Fibroblast of villous mesenchyme (primary cell): ENCODE data around the gene SFTPB. TPM values are rescaled to one million over a fixed set of nuclear protein-coding genes. Genes with fewer than 3 reads are reported as not detected.

ENCODE experiments used
- DNase-seq: peaks from one replicate; pipeline ENCODE4 v3.0.0-alpha.2; 2010; ENCODE audit warnings: low read depth
- H3K4me3 ChIP-seq: 2 replicates; pipeline ENCODE4 v1.5.1; 2011; ENCODE audit warnings: low read depth, mild to moderate bottlenecking, low read length
- CTCF ChIP-seq: IDR thresholded peaks from 2 replicates; pipeline ENCODE4 v1.5.1; 2012; ENCODE audit warnings: low read depth, mild to moderate bottlenecking, low read length; ENCODE audit not compliant: insufficient read depth
- total RNA-seq: library from RNA; depleted of rRNA; stranded (reverse); fragments of >200 nt; gene quantifications from 2 replicates; pipeline ENCODE4 v1.2.3, GENCODE V29; 2012

The SFTPB gene
- total RNA-seq, 1 donor: not detected

- DNase-seq: peak; percentile 94
- no peak for TF ChIP-seq CTCF
- no peak overlapping the region for H3K4me3 ChIP-seq
Measured at GRCh38 chr2:85649201-85650190, 18.5 kb downstream of the SFTPB start.

- TF ChIP-seq CTCF: peak; percentile 76
- no peak overlapping the region for H3K4me3 ChIP-seq
- DNase-seq: peak; percentile 82
Measured at GRCh38 chr2:85648619-85649018, 19.4 kb downstream of the SFTPB start.

- no peak overlapping the region for H3K4me3 ChIP-seq
- DNase-seq: no peak
- TF ChIP-seq CTCF: no peak
Measured at GRCh38 chr2:85647823-85648526, 20.0 kb downstream of the SFTPB start.

- H3K4me3 ChIP-seq: no peak overlapping the region
- DNase-seq: no peak
- TF ChIP-seq CTCF: no peak
Measured at GRCh38 chr2:85646166-85646565, 21.8 kb downstream of the SFTPB start.

GRCh38 chr2:85644909-85645308, 23.1 kb downstream of the SFTPB start:
- no peak overlapping the region for H3K4me3 ChIP-seq
- TF ChIP-seq CTCF: no peak
- DNase-seq: no peak

- no peak for TF ChIP-seq CTCF
- no peak for DNase-seq
Measured at GRCh38 chr2:85642725-85643124, 25.3 kb downstream of the SFTPB start.

More at GRCh38 chr2:85642725-85643124, 25.3 kb downstream of the SFTPB start:
- no peak overlapping the region for H3K4me3 ChIP-seq
